Ascending aorta (tissue), 2 donors: Measurements from ENCODE around the gene LRRC27. TPM values are rescaled to one million over a fixed set of nuclear protein-coding genes. Genes with fewer than 3 reads are reported as not detected.

ENCODE experiments used
- DNase-seq, 2 donors: peaks; one replicate each; pipeline ENCODE4 v3.0.0-alpha.2; 2019; ENCODE audit warnings: low spot score in 2 of 2
- H3K27ac ChIP-seq, 2 donors: fragments of 200-600 bp; sonication (generic); one replicate each; pipeline ENCODE4 v1.5.1; 2016 to 2017; ENCODE audit warnings: mild to moderate bottlenecking in 1 of 2
- H3K27me3 ChIP-seq: fragments of 200-600 bp; sonication (generic); one replicate; pipeline ENCODE4 v1.5.1; 2017
- H3K36me3 ChIP-seq, 2 donors: fragments of 200-600 bp; sonication (generic); one replicate each; pipeline ENCODE4 v1.5.1; 2016
- H3K4me1 ChIP-seq, 2 donors: fragments of 200-600 bp; sonication (generic); one replicate each; pipeline ENCODE4 v1.5.1; 2016 to 2017; ENCODE audit warnings: mild to moderate bottlenecking in 1 of 2
- H3K4me3 ChIP-seq, 2 donors: fragments of 200-600 bp; sonication (generic); one replicate each; pipeline ENCODE4 v1.5.1; 2016 to 2017; ENCODE audit warnings: mild to moderate bottlenecking in 1 of 2
- H3K9me3 ChIP-seq, 2 donors: fragments of 200-600 bp; sonication (generic); one replicate each; pipeline ENCODE4 v1.5.1; 2016
- CTCF ChIP-seq, 3 experiments: fragments of 200-600 bp in 2 of 3; fragments of 450-650 bp in 1 of 3; sonication (generic) in 2 of 3; IDR thresholded peaks; one replicate each; pipeline ENCODE4 v1.5.1; 2016 to 2019; ENCODE audit warnings: antibody characterized with exemption in 3 of 3, mild to moderate bottlenecking in 1 of 3, moderate library complexity in 1 of 3
- intact Hi-C: fragments of 100-400 bp; cut with DNase I; formaldehyde crosslinking; loops from one replicate; pipeline ENCODE4 v1.15.1; 2023
- total RNA-seq: library from RNA; depleted of rRNA; stranded (reverse); fragments of >200 nt; gene quantifications from one replicate; pipeline ENCODE4 v1.1.0, GENCODE V29; 2016

Gene LRRC27
- total RNA-seq, 1 donor from 2014 or later, result 2.0 TPM

- TF ChIP-seq CTCF (IDR thresholded peaks at IDR 0.05), result no peak
- H3K27ac ChIP-seq, result no peak overlapping the region
- peaks cover 1 to 27% of the 10 kb centered on the region in 2 donors for H3K4me1 ChIP-seq
- intact Hi-C loops, result no loop called here
- no peaks in the 10 kb centered on the region for H3K9me3 ChIP-seq
- H3K27me3 ChIP-seq, result no peaks in the 10 kb centered on the region
- DNase-seq, result no peak
- H3K4me3 ChIP-seq, result no peak overlapping the region
- no peaks in the 10 kb centered on the region for H3K36me3 ChIP-seq
Measured at GRCh38 chr10:132415956-132416355, 84.0 kb downstream of the LRRC27 start.

- DNase-seq, result no peak
- no peak for TF ChIP-seq CTCF (IDR thresholded peaks at IDR 0.05)
- intact Hi-C loops, result no loop called here
- Histone ChIP-seq H3K27ac (peak overlapping the region; percentile 7 to 37), H3K4me1 (peaks cover 9 to 31% of the 10 kb centered on the region in 2 donors), H3K4me3 (no peak overlapping the region), H3K27me3 (no peaks in the 10 kb centered on the region), H3K36me3 (no peaks in the 10 kb centered on the region), H3K9me3 (no peaks in the 10 kb centered on the region)
Measured at GRCh38 chr10:132416566-132417256, 84.7 kb downstream of the LRRC27 start.

- Histone ChIP-seq H3K36me3 (no peaks in the 10 kb centered on the region), H3K4me3 (no peak overlapping the region), H3K9me3 (no peaks in the 10 kb centered on the region), H3K27ac (peak overlapping the region; percentile 7 to 37), H3K27me3 (no peaks in the 10 kb centered on the region), H3K4me1 (peaks cover 13 to 31% of the 10 kb centered on the region in 2 donors)
- intact Hi-C loops, result no loop called here
- DNase-seq, result no peak
- no peak for TF ChIP-seq CTCF (IDR thresholded peaks at IDR 0.05)
Measured at GRCh38 chr10:132417257-132417910, 85.4 kb downstream of the LRRC27 start.

GRCh38 chr10:132417957-132418441 is 86.0 kb downstream of the LRRC27 start:
- peak overlapping the region; percentile 7 to 60 for H3K27ac ChIP-seq
- DNase-seq, result no peak
- no peaks in the 10 kb centered on the region for H3K36me3 ChIP-seq
- TF ChIP-seq CTCF (IDR thresholded peaks at IDR 0.05), result no peak
- no peak overlapping the region for H3K4me3 ChIP-seq
- no peaks in the 10 kb centered on the region for H3K27me3 ChIP-seq
- intact Hi-C loops, result no loop called here
- H3K4me1 ChIP-seq, result peaks cover 13 to 31% of the 10 kb centered on the region in 2 donors
- H3K9me3 ChIP-seq, result no peaks in the 10 kb centered on the region

- Histone ChIP-seq H3K27ac (peak overlapping the region; percentile 84 to 86), H3K4me3 (no peak overlapping the region), H3K4me1 (peaks cover 13 to 31% of the 10 kb centered on the region in 2 donors), H3K36me3 (no peaks in the 10 kb centered on the region), H3K9me3 (no peaks in the 10 kb centered on the region), H3K27me3 (no peaks in the 10 kb centered on the region)
- no peak for TF ChIP-seq CTCF (IDR thresholded peaks at IDR 0.05)
- intact Hi-C loops, result no loop called here
- DNase-seq, result no peak
Measured at GRCh38 chr10:132418527-132419416, 86.8 kb downstream of the LRRC27 start.
